Measurements from ENCODE around the gene ACACB.

The ACACB gene

GRCh38 chr12:109222496-109222895 lies 106.1 kb downstream of the ACACB start:
- no peak for DNase-seq

GRCh38 chr12:109223211-109223610 lies 106.8 kb downstream of the ACACB start:
- DNase-seq, result no peak

- DNase-seq, result no peak
These were observed 107.5 kb downstream of the ACACB start for GRCh38 chr12:109223868-109224267.

GRCh38 chr12:109228664-109229063 lies 112.3 kb downstream of the ACACB start:
- DNase-seq, result no peak

- DNase-seq, result no peak
These were observed 113.8 kb downstream of the ACACB start for GRCh38 chr12:109230193-109230592.

- no peak for DNase-seq
These were observed 116.3 kb downstream of the ACACB start for GRCh38 chr12:109232731-109233130.

GRCh38 chr12:109234012-109234411 lies 117.6 kb downstream of the ACACB start:
- no peak for DNase-seq

GRCh38 chr12:109236257-109236656 lies 119.9 kb downstream of the ACACB start:
- DNase-seq, result no peak

GRCh38 chr12:109239179-109239578 lies 122.8 kb downstream of the ACACB start:
- no peak for DNase-seq

- no peak for DNase-seq
These were observed 123.3 kb downstream of the ACACB start for GRCh38 chr12:109239691-109240090.

GRCh38 chr12:109240365-109240764 lies 124.0 kb downstream of the ACACB start:
- no peak for DNase-seq

- DNase-seq, result no peak
These were observed 125.5 kb downstream of the ACACB start for GRCh38 chr12:109241936-109242335.

- no peak for DNase-seq
These were observed 127.7 kb downstream of the ACACB start for GRCh38 chr12:109244073-109244472.

- no peak for DNase-seq
These were observed 129.8 kb downstream of the ACACB start for GRCh38 chr12:109246221-109246620.

- DNase-seq, result no peak
These were observed 131.7 kb downstream of the ACACB start for GRCh38 chr12:109247831-109248654.

- DNase-seq, result no peak
These were observed 134.1 kb downstream of the ACACB start for GRCh38 chr12:109250523-109250922.

- DNase-seq, result no peak
These were observed 136.4 kb downstream of the ACACB start for GRCh38 chr12:109252799-109253198.

GRCh38 chr12:109253913-109254544 lies 137.6 kb downstream of the ACACB start:
- DNase-seq, result no peak

- no peak for DNase-seq
These were observed 139.0 kb downstream of the ACACB start for GRCh38 chr12:109255377-109255776.

GRCh38 chr12:109256011-109256410 lies 139.6 kb downstream of the ACACB start:
- no peak for DNase-seq

- no peak for DNase-seq
These were observed 141.8 kb downstream of the ACACB start for GRCh38 chr12:109258201-109258600.

GRCh38 chr12:109258607-109259544 lies 142.5 kb downstream of the ACACB start:
- DNase-seq, result no peak

GRCh38 chr12:109259545-109259895 lies 143.1 kb downstream of the ACACB start:
- no peak for DNase-seq

Data from activated CD4-positive, alpha-beta T cell treated with anti-CD3 and anti-CD28 coated beads for 4 hours (primary cell).